Adrenal gland (tissue), 5 donors: ENCODE results near the gene ABCB9.

Experiments
- CTCF ChIP-seq, 6 experiments: fragments of 450-650 bp in 4 of 6; fragments of 200-600 bp in 2 of 6; sonication (generic) in 1 of 6; IDR thresholded peaks; 1 replicate in 5 of 6; 2 replicates in 1 of 6; pipeline versions ENCODE4 v1.5.1 to v1.8.0; 2016 to 2021; ENCODE audit warnings: antibody characterized with exemption in 6 of 6, mild to moderate bottlenecking in 2 of 6, moderate library complexity in 1 of 6
- POLR2A ChIP-seq, 2 donors: fragments of 450-650 bp; IDR thresholded peaks; one replicate each; pipeline ENCODE4 v1.6.1; 2017; ENCODE audit warnings: antibody characterized with exemption in 2 of 2, mild to moderate bottlenecking in 2 of 2, moderate library complexity in 1 of 2
- donor health status: DM: no; HTN: no; CAD: no.

GRCh38 chr12:122951406-122951805 is 14.9 kb downstream of the ABCB9 start:
- TF ChIP-seq CTCF (IDR thresholded peaks at IDR 0.05), result no peak
- no peak for TF ChIP-seq POLR2A (IDR thresholded peaks at IDR 0.05)
